Measurements from ENCODE around the gene TRAPPC2.

DNA sequence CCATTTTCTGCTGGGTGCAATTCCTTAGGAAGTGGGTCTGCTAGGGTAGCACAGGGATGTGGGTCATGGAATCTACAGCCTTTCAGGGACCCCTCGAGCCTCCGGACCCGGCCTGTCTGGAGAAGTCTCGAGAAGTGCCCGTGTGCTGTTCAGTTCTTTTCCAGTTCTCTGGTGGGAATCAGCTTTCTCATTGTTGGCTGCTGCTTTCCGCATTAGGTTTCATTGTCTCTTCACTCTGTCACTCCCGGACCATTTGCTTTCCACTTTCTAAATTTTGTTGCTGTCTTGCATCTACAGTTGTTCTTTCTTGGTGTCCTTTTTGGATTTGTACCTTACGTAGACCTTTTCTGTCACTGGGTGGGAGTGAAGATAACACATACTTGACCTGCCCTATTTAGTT is 39.4 kb downstream of the TRAPPC2 start:
- TF ChIP-seq, protein P1, sequence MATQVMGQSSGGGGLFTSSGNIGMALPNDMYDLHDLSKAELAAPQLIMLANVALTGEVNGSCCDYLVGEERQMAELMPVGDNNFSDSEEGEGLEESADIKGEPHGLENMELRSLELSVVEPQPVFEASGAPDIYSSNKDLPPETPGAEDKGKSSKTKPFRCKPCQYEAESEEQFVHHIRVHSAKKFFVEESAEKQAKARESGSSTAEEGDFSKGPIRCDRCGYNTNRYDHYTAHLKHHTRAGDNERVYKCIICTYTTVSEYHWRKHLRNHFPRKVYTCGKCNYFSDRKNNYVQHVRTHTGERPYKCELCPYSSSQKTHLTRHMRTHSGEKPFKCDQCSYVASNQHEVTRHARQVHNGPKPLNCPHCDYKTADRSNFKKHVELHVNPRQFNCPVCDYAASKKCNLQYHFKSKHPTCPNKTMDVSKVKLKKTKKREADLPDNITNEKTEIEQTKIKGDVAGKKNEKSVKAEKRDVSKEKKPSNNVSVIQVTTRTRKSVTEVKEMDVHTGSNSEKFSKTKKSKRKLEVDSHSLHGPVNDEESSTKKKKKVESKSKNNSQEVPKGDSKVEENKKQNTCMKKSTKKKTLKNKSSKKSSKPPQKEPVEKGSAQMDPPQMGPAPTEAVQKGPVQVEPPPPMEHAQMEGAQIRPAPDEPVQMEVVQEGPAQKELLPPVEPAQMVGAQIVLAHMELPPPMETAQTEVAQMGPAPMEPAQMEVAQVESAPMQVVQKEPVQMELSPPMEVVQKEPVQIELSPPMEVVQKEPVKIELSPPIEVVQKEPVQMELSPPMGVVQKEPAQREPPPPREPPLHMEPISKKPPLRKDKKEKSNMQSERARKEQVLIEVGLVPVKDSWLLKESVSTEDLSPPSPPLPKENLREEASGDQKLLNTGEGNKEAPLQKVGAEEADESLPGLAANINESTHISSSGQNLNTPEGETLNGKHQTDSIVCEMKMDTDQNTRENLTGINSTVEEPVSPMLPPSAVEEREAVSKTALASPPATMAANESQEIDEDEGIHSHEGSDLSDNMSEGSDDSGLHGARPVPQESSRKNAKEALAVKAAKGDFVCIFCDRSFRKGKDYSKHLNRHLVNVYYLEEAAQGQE (IDR thresholded peaks at IDR 0.05; ENCODE audit: insufficient read depth in 1 of 2, low read depth in 2 of 2, low read length in 1 of 2), result no peak
- TF ChIP-seq, protein P2, sequence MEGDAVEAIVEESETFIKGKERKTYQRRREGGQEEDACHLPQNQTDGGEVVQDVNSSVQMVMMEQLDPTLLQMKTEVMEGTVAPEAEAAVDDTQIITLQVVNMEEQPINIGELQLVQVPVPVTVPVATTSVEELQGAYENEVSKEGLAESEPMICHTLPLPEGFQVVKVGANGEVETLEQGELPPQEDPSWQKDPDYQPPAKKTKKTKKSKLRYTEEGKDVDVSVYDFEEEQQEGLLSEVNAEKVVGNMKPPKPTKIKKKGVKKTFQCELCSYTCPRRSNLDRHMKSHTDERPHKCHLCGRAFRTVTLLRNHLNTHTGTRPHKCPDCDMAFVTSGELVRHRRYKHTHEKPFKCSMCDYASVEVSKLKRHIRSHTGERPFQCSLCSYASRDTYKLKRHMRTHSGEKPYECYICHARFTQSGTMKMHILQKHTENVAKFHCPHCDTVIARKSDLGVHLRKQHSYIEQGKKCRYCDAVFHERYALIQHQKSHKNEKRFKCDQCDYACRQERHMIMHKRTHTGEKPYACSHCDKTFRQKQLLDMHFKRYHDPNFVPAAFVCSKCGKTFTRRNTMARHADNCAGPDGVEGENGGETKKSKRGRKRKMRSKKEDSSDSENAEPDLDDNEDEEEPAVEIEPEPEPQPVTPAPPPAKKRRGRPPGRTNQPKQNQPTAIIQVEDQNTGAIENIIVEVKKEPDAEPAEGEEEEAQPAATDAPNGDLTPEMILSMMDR (IDR thresholded peaks at IDR 0.05), result no peak
- TF ChIP-seq TCF7L2 (IDR thresholded peaks at IDR 0.05; ENCODE audit: low read depth, low read length), result no peak

Data from Panc1 (cell line).